Activated CD8-positive, alpha-beta T cell treated with anti-CD3 and anti-CD28 coated beads for 36 hours (primary cell): ENCODE data around the gene DUSP23. TPM values are rescaled to one million over a fixed set of nuclear protein-coding genes. Genes with fewer than 3 reads are reported as not detected.
A peak's percentile ranks its signal among the peaks of the same experiment; 100 is the strongest.

Source experiments
- ATAC-seq: fragments of 200-7000 bp; cut with Tn5 transposase; one replicate; pipeline ENCODE4 v1.10.0; 2021; ENCODE audit warnings: mild to moderate bottlenecking, moderate library complexity
- CTCF ChIA-PET: fragments of 350-600 bp; sonication (Branson Sonifier 250); formaldehyde crosslinking; loops from one replicate; lab custom pipeline; 2021; ENCODE audit warnings: antibody characterized with exemption; lab: Charles Lee
- POLR2A ChIA-PET: fragments of 350-600 bp; sonication (Branson Sonifier 250); formaldehyde crosslinking; loops from one replicate; lab custom pipeline; 2021; ENCODE audit warnings: antibody characterized with exemption; lab: Charles Lee
- DNase-seq: peaks from one replicate; pipeline ENCODE4 v3.0.0-alpha.2; 2020
- H3K27ac Mint-ChIP-seq: one replicate; pipeline ENCODE4 v1.8.0; 2021; ENCODE audit warnings: mild to moderate bottlenecking, mixed read lengths
- H3K27me3 Mint-ChIP-seq: one replicate; pipeline ENCODE4 v1.8.0; 2021; ENCODE audit warnings: mixed read lengths
- H3K36me3 Mint-ChIP-seq: one replicate; pipeline ENCODE4 v1.8.0; 2021; ENCODE audit warnings: low read depth, mixed read lengths
- H3K4me1 Mint-ChIP-seq: one replicate; pipeline ENCODE4 v1.8.0; 2021; ENCODE audit warnings: low read depth, mixed read lengths
- H3K4me3 Mint-ChIP-seq: one replicate; pipeline ENCODE4 v1.8.0; 2021; ENCODE audit warnings: mild to moderate bottlenecking, moderate library complexity, mixed read lengths
- H3K9me3 Mint-ChIP-seq: one replicate; pipeline ENCODE4 v1.8.0; 2021; ENCODE audit warnings: mixed read lengths
- intact Hi-C: fragments of 100-400 bp; cut with micrococcal nuclease; formaldehyde crosslinking; loops from one replicate; pipeline ENCODE4 v1.10.0; 2022
- total RNA-seq, 2 experiments: library from RNA; stranded (reverse); gene quantifications; one replicate each; pipeline ENCODE4 v1.2.3, GENCODE V29; 2021
- TF ChIP-seq, protein P1 (sequence below): fragments of 200-600 bp; IDR thresholded peaks from one replicate; pipeline ENCODE4 v1.8.0; 2022; ENCODE audit warnings: antibody characterized with exemption, mild to moderate bottlenecking

Gene DUSP23
- total RNA-seq, 2 experiments from 2014 or later = 27.2 TPM

DNA sequence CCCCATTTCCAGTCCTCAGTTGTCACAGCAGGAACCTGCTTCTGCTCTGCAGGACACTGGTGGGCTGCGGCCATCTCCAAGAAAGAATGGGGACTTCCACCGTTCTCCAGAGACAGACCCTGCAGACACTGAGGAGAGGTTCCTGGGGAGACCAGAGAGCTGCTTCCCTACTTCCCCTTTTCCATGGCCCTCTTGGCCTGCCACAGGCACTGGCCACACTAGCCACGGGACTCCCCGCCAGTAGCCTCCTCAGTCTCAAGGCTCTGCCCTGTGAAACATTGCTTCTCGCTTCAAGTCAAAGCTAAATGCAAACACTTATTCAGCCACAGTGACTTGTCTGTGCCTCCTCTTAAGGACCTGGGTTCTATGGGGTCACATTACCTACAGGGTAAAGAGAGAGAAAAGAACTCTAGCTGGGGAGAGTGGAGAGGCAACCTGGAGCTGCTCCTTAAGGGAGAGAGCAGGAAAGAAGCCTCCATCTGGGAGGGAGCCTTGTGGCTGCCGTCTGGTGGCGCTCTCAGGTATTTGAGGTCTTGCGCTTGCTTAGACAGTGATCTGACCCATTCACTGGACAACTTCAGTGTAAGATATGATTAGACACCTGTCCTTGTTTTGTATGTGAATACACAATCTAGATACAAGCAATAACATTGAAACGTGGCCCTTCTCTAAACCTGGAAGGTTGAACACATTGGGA lies 40.6 kb downstream of the DUSP23 start:
- no peak overlapping the region for H3K27ac Mint-ChIP-seq
- no peaks in the 10 kb centered on the region for H3K27me3 Mint-ChIP-seq
- TF ChIP-seq, protein P1, sequence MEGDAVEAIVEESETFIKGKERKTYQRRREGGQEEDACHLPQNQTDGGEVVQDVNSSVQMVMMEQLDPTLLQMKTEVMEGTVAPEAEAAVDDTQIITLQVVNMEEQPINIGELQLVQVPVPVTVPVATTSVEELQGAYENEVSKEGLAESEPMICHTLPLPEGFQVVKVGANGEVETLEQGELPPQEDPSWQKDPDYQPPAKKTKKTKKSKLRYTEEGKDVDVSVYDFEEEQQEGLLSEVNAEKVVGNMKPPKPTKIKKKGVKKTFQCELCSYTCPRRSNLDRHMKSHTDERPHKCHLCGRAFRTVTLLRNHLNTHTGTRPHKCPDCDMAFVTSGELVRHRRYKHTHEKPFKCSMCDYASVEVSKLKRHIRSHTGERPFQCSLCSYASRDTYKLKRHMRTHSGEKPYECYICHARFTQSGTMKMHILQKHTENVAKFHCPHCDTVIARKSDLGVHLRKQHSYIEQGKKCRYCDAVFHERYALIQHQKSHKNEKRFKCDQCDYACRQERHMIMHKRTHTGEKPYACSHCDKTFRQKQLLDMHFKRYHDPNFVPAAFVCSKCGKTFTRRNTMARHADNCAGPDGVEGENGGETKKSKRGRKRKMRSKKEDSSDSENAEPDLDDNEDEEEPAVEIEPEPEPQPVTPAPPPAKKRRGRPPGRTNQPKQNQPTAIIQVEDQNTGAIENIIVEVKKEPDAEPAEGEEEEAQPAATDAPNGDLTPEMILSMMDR = no peak
- no peak overlapping the region for H3K4me3 Mint-ChIP-seq
- peaks cover 3% of the 10 kb centered on the region for H3K36me3 Mint-ChIP-seq
- DNase-seq = no peak
- no peaks in the 10 kb centered on the region for H3K9me3 Mint-ChIP-seq
- ATAC-seq = no peak
- peaks cover 32% of the 10 kb centered on the region for H3K4me1 Mint-ChIP-seq
- intact Hi-C loops = no loop called here
- ChIA-PET CTCF (interaction anchor here (0.9 to 1.5 kb wide), 5 partner anchors 19 to 186 kb away, joined by 3 to 4 read pairs (median 3); partner anchors contain the start of gene FCRL6), POLR2A (no interaction called here)

DNA sequence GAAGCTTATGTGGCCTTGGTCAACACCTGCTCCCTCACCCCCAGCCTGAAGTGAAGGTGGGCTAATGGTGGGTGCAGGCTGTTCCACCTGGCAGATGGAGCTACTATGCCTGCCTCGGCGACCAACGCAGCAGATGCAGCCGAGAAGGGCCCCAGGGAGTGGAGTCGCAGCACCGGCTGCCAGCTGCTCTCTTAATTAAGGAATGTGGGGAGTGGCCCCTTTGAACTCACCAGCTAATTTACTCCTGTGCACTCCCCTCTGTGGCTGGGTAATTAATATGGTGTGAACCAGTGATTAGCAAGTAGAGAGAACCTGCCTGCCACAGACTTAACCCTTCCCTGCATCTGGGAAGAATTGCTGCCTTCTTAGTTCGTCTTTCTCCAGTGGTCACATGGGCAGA lies 42.6 kb downstream of the DUSP23 start:
- intact Hi-C loops = no loop called here
- H3K36me3 Mint-ChIP-seq = peaks cover 3% of the 10 kb centered on the region
- ChIA-PET CTCF (interaction anchor here (1.2 to 1.4 kb wide), 3 partner anchors 10 to 24 kb away, joined by 3 to 6 read pairs (median 3); no protein-coding TSS in a partner anchor), POLR2A (no interaction called here)
- TF ChIP-seq, protein P1 = no peak
- DNase-seq = no peak
- H3K4me1 Mint-ChIP-seq = peaks cover 48% of the 10 kb centered on the region
- H3K9me3 Mint-ChIP-seq = peaks cover 4% of the 10 kb centered on the region
- no peaks in the 10 kb centered on the region for H3K27me3 Mint-ChIP-seq
- H3K4me3 Mint-ChIP-seq = no peak overlapping the region
- H3K27ac Mint-ChIP-seq = no peak overlapping the region
- ATAC-seq = no peak

DNA sequence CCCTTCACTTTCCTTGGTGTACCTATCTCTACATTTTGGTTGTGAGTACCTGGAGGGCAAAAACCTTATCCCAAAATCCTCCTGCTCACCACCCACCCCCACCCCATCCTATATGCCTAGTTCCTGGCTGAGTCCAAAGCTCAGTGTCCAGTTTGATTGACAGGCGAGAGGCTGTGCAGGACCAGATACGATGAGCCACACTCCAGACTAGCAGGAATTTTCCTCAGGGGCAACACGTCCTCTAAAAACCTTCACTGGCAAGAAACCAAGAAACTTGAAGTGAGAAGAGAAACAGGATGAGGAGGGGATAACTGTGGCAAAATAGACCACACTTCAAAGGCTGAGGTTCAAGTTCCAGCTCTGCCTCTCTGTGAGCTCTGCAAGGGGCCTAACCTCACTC lies 44.8 kb downstream of the DUSP23 start:
- Mint-ChIP-seq H3K4me3 (no peak overlapping the region), H3K27ac (peak overlapping the region; percentile 88), H3K27me3 (no peaks in the 10 kb centered on the region), H3K4me1 (peaks cover 53% of the 10 kb centered on the region), H3K36me3 (peaks cover 3% of the 10 kb centered on the region), H3K9me3 (peaks cover 4% of the 10 kb centered on the region)
- TF ChIP-seq, protein P1 = no peak
- intact Hi-C loops = no loop called here
- ChIA-PET CTCF (interaction anchor here (1.3 kb wide), 1 partner anchor 65 kb away, joined by 4 read pairs; no protein-coding TSS in a partner anchor), POLR2A (interaction anchor here (2.1 kb wide), 1 partner anchor 97 kb away, joined by 10 read pairs; no protein-coding TSS in a partner anchor)
- DNase-seq (no peak), ATAC-seq (peak; percentile 2)

DNA sequence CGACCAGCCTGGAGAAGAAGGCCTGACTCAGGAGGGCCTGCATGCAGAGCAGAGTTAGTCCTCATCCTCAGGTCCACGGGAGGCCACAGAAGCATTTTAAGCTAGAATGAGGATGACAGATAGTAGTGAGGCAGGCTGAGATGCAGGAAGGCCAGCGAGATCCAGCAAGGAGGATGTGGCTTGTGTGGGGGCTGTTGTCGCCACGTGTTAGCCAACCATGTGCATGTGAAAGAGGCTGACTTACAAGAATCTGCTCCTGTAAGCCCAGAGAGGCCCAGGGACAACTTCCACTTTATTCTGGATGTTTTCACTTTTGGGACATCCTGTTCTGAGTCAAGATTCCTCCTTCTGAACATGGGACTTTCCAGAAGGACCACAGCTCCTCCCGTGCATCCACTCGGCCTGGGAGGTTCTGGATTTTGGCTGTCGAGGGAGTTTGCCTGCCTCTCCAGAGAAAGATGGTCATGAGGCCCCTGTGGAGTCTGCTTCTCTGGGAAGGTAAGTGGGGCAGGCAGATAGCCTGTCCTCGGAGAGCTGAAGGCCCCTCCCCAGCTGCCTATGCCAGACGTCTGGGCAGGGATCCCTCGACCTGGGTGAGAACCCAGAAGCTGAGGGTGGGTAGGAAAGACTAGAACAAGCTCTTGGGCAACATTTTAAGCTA lies 45.8 kb downstream of the DUSP23 start, which contains the start of gene SLAMF8:
TSS of gene SLAMF8 (plus strand) at position 433 of the 661 bp plus-strand sequence. CDS start at position 459, 26 bp downstream.
- ChIA-PET CTCF (interaction anchor here (0.6 to 2.0 kb wide), 6 partner anchors 28 to 181 kb away, joined by 3 to 8 read pairs (median 4); partner anchors contain the start of gene DUSP23), POLR2A (interaction anchor here (0.7 to 2.1 kb wide), 5 partner anchors 18 to 99 kb away, joined by 3 to 10 read pairs (median 5); partner anchors contain the start of gene TAGLN2)
- Mint-ChIP-seq H3K36me3 (peaks cover 3% of the 10 kb centered on the region), H3K4me3 (peak within 1 kb of the TSS; percentile 51), H3K27me3 (no peaks in the 10 kb centered on the region), H3K4me1 (peaks cover 53% of the 10 kb centered on the region), H3K9me3 (peaks cover 4% of the 10 kb centered on the region), H3K27ac (peak within 1 kb of the TSS; percentile 88)
- ATAC-seq (peak; percentile 75), DNase-seq (peak; percentile 90)
- intact Hi-C loops = no loop called here
- TF ChIP-seq, protein P1 = no peak
